Panc1 (cell line): Measurements from ENCODE around the gene BTG2.

Experiments
- CTCF ChIP-seq: fragments of 450-650 bp; IDR thresholded peaks from 2 replicates; pipeline ENCODE4 v1.5.1; 2017; ENCODE audit warnings: mild to moderate bottlenecking
- POLR2AphosphoS5 ChIP-seq: IDR thresholded peaks from 2 replicates; pipeline ENCODE4 v1.6.1; 2012; ENCODE audit warnings: mild to moderate bottlenecking, low read depth, low read length, moderate library complexity
- REST ChIP-seq, 2 experiments: IDR thresholded peaks; 2 replicates each; pipeline ENCODE4 v1.6.1; 2011 to 2012; ENCODE audit warnings: low read depth in 2 of 2, control low read depth in 1 of 2, low read length in 1 of 2, mild to moderate bottlenecking in 1 of 2, moderate library complexity in 1 of 2; ENCODE audit not compliant: insufficient read depth in 1 of 2
- SIN3A ChIP-seq: IDR thresholded peaks from 2 replicates; pipeline ENCODE4 v1.6.1; 2012; ENCODE audit warnings: low read depth, mild to moderate bottlenecking, low read length, moderate library complexity, borderline replicate concordance; ENCODE audit not compliant: insufficient read depth
- TCF7L2 ChIP-seq: IDR thresholded peaks from 2 replicates; pipeline ENCODE4 v1.6.1; 2011; ENCODE audit warnings: mild to moderate bottlenecking, low read depth, low read length, inconsistent platforms

GRCh38 chr1:203340112-203340790, 34.9 kb downstream of the BTG2 start:
- TF ChIP-seq CTCF, result peak; percentile 92
- no peak for TF ChIP-seq SIN3A
- no peak for TF ChIP-seq REST (IDR thresholded peaks at IDR 0.05; ENCODE audit: insufficient read depth in 1 of 2, low read depth in 2 of 2, low read length in 1 of 2)
- TF ChIP-seq POLR2AphosphoS5, result no peak
- no peak for TF ChIP-seq TCF7L2
